Measurements from ENCODE around the gene BMP7. TPM values are rescaled to one million over a fixed set of nuclear protein-coding genes. Genes with fewer than 3 reads are reported as not detected.

The BMP7 gene
- total and polyA plus RNA-seq, 2 of the 13 experiments (the other 11 are each of a cell fraction or from before 2014, with no cell fraction given) = not detected

GRCh38 chr20:57126481-57127092 is 139.9 kb downstream of the BMP7 start (continued):
- TF ChIP-seq KIAA2018 (CRISPR knock-in tag; IDR thresholded peaks at IDR 0.05; ENCODE audit: borderline replicate concordance) = no peak
- no peak for TF ChIP-seq CSRNP2 (CRISPR knock-in tag; conservative IDR thresholded peaks at IDR 0.05; ENCODE audit: low read depth)
- TF ChIP-seq FOSL1 (CRISPR knock-in tag; IDR thresholded peaks at IDR 0.05; ENCODE audit: borderline replicate concordance) = no peak
- TF ChIP-seq ZNF124 (CRISPR knock-in tag; IDR thresholded peaks at IDR 0.05) = no peak
- no peak for TF ChIP-seq TBX3 (IDR thresholded peaks at IDR 0.05; ENCODE audit: borderline replicate concordance)
- no peak for TF ChIP-seq HES4 (CRISPR knock-in tag; IDR thresholded peaks at IDR 0.05; ENCODE audit: borderline replicate concordance)
- TF ChIP-seq RERE (CRISPR knock-in tag; IDR thresholded peaks at IDR 0.05; ENCODE audit: low read depth) = no peak
- TF ChIP-seq FLYWCH1 (CRISPR knock-in tag; IDR thresholded peaks at IDR 0.05) = no peak
- TF ChIP-seq ETS1 (CRISPR knock-in tag; IDR thresholded peaks at IDR 0.05) = no peak
